Panc1 (cell line): ENCODE measurements around the gene ZNF441. TPM values are rescaled to one million over a fixed set of nuclear protein-coding genes. Genes with fewer than 3 reads are reported as not detected.

ENCODE experiments used
- total RNA-seq: library from RNA; stranded (reverse); gene quantifications from one replicate; pipeline ENCODE4 v1.2.1, GENCODE V29; 2021; ENCODE audit not compliant: unreplicated experiment

ZNF441 gene
- total RNA-seq, 1 experiment from 2014 or later: 2.8 TPM

Other genes with a start within 250 kb of the ZNF441 start
- gene ECSIT, start 237.9 kb upstream of the ZNF441 start, total RNA-seq: 39.4 TPM
- gene CNN1, start 228.1 kb upstream of the ZNF441 start, total RNA-seq: 0.98 TPM
- 62.2 TPM for gene ELOF1, start 207.8 kb upstream of the ZNF441 start, total RNA-seq
- 0.85 TPM for gene ACP5, start 189.4 kb upstream of the ZNF441 start, total RNA-seq
- 10.7 TPM for gene ZNF627, start 169.5 kb upstream of the ZNF441 start, total RNA-seq
- 5.0 TPM for gene ZNF823, start 28.1 kb upstream of the ZNF441 start, total RNA-seq
- gene ZNF491, start 31.5 kb downstream of the ZNF441 start, total RNA-seq: 0.98 TPM
- 12.9 TPM for gene ZNF440, start 47.3 kb downstream of the ZNF441 start, total RNA-seq
- 6.3 TPM for gene ZNF439, start 81.7 kb downstream of the ZNF441 start, total RNA-seq
- gene ZNF69, start 120.8 kb downstream of the ZNF441 start, total RNA-seq: 9.5 TPM
- 10.4 TPM for gene ZNF700, start 158.1 kb downstream of the ZNF441 start, total RNA-seq
- gene ZNF763, start 198.0 kb downstream of the ZNF441 start, total RNA-seq: 0.39 TPM